GM12878 (cell line): Measurements from ENCODE around the gene XPC. TPM values are rescaled to one million over a fixed set of nuclear protein-coding genes. Genes with fewer than 3 reads are reported as not detected.

Experiments used
- ATAC-seq: fragments of 200-7000 bp; cut with Tn5 transposase; 3 replicates; pipeline ENCODE4 v1.9.1; 2020; ENCODE audit warnings: mild to moderate bottlenecking, moderate library complexity
- BruUV-seq: library from RNA; stranded (reverse); fragments of 400-500 nt; replicated peaks from 2 replicates; lab custom pipeline; 2021; lab: Mats Ljungman, UMichigan
- CTCF ChIA-PET: fragments of 300-600 bp; sonication (Branson Sonifier 250); formaldehyde crosslinking; extraction: SDS; loops from one replicate; lab custom pipeline; 2021; ENCODE audit warnings: inconsistent platforms; lab: Yijun Ruan, JAX
- POLR2A ChIA-PET: fragments of 350-600 bp; formaldehyde crosslinking; extraction: SDS; loops from one replicate; lab custom pipeline; 2021; ENCODE audit warnings: inconsistent platforms; lab: Charles Lee
- RAD21 ChIA-PET: fragments of 300-600 bp; sonication (Branson Sonifier 250); formaldehyde crosslinking; loops from one replicate; lab custom pipeline; 2023; ENCODE audit warnings: antibody characterized with exemption; ENCODE audit not compliant: unreplicated experiment; lab: Charles Lee
- SMC1A ChIA-PET: fragments of 300-600 bp; sonication (Branson Sonifier 250); formaldehyde crosslinking; loops from one replicate; lab custom pipeline; 2023; ENCODE audit not compliant: unreplicated experiment, uncharacterized antibody; lab: Charles Lee
- DNase-seq: peaks from one replicate; pipeline ENCODE4 v3.0.0-alpha.2; 2011; ENCODE audit warnings: low read depth, low spot score
- FAIRE-seq: peaks from 3 replicates; lab custom pipeline; 2011; peaks lifted over from hg19 to GRCh38; lab: Jason Lieb, UNC
- H2AFZ ChIP-seq: 2 replicates; pipeline ENCODE4 v1.6.0; 2011; ENCODE audit warnings: low read depth, low read length, control low read depth; ENCODE audit not compliant: control insufficient read depth
- H3K27ac ChIP-seq: 2 replicates; pipeline ENCODE4 v1.5.1; 2011; ENCODE audit warnings: control low read depth; ENCODE audit not compliant: control insufficient read depth, insufficient read depth
- H3K27me3 ChIP-seq, 2 experiments: replicated peaks in 1 of 2; 2 replicates each; pipeline versions ENCODE4 v1.6.0 to v1.6.1; 2011; ENCODE audit warnings: low read length in 1 of 2; ENCODE audit not compliant: control insufficient read depth in 2 of 2, insufficient read depth in 2 of 2
- H3K36me3 ChIP-seq, 2 experiments: 2 replicates each; pipeline ENCODE4 v1.5.1; 2011; ENCODE audit warnings: low read length in 1 of 2; ENCODE audit not compliant: control insufficient read depth in 2 of 2, insufficient read depth in 2 of 2
- H3K4me1 ChIP-seq: 2 replicates; pipeline ENCODE4 v1.6.1; 2011; ENCODE audit warnings: mild to moderate bottlenecking, low read length, moderate library complexity, mixed read lengths; ENCODE audit not compliant: control insufficient read depth, insufficient read depth
- H3K4me2 ChIP-seq: 2 replicates; pipeline ENCODE4 v1.6.0; 2011; ENCODE audit warnings: control low read depth; ENCODE audit not compliant: control insufficient read depth, insufficient read depth
- H3K4me3 ChIP-seq: fragments of 200-600 bp; sonication (generic); 2 replicates; pipeline ENCODE4 v1.5.1; 2016
- H3K79me2 ChIP-seq: 2 replicates; pipeline ENCODE4 v1.6.0; 2011; ENCODE audit warnings: low read length; ENCODE audit not compliant: control insufficient read depth, insufficient read depth
- H3K9ac ChIP-seq: 2 replicates; pipeline ENCODE4 v1.8.0; 2011; ENCODE audit warnings: low read length, control low read depth, mixed read lengths; ENCODE audit not compliant: control insufficient read depth, insufficient read depth
- H3K9me3 ChIP-seq: replicated peaks from 3 replicates; pipeline ENCODE4 v1.5.1; 2011; ENCODE audit warnings: mild to moderate bottlenecking, low read length; ENCODE audit not compliant: control insufficient read depth, insufficient read depth
- H4K20me1 ChIP-seq: 2 replicates; pipeline ENCODE4 v1.6.0; 2011; ENCODE audit not compliant: control insufficient read depth, insufficient read depth
- ASH2L ChIP-seq: fragments of 300-600, 200-600 bp; sonication (generic); IDR thresholded peaks from 2 replicates; pipeline ENCODE4 v1.6.1; 2017; ENCODE audit warnings: low read depth, mild to moderate bottlenecking, borderline replicate concordance
- ATF7 ChIP-seq: fragments of 450-650 bp; IDR thresholded peaks from 2 replicates; pipeline ENCODE4 v1.6.1; 2016; ENCODE audit warnings: low read depth, mild to moderate bottlenecking
- CBFB ChIP-seq: IDR thresholded peaks from 2 replicates; pipeline ENCODE4 v1.6.1; 2016; ENCODE audit warnings: antibody characterized with exemption, low read depth
- E2F4 ChIP-seq: IDR thresholded peaks from 2 replicates; pipeline ENCODE4 v1.6.1; 2012; ENCODE audit warnings: low read depth, low read length, improper control_type of control experiment
- FOS ChIP-seq: IDR thresholded peaks from 3 replicates; pipeline ENCODE4 v1.6.1; 2011; ENCODE audit warnings: borderline replicate concordance; ENCODE audit not compliant: insufficient read length; ENCODE audit errors: extremely low read depth
- HSF1 ChIP-seq: fragments of 150-350 bp; IDR thresholded peaks from 2 replicates; pipeline ENCODE4 v1.6.1; 2014; ENCODE audit warnings: mild to moderate bottlenecking, low read depth, low read length
- IRF3 ChIP-seq: fragments of 450-650 bp; IDR thresholded peaks from 2 replicates; pipeline ENCODE4 v1.6.1; 2014; ENCODE audit warnings: mild to moderate bottlenecking
- MEF2A ChIP-seq: IDR thresholded peaks from 2 replicates; pipeline ENCODE4 v1.6.1; 2011; ENCODE audit warnings: low read depth, mild to moderate bottlenecking, low read length, moderate library complexity; ENCODE audit not compliant: insufficient read depth
- MEF2B ChIP-seq: fragments of 450-650 bp; IDR thresholded peaks from 2 replicates; pipeline ENCODE4 v1.6.1; 2018; ENCODE audit warnings: mild to moderate bottlenecking, moderate library complexity; ENCODE audit not compliant: partially characterized antibody, poor library complexity, severe bottlenecking
- NFXL1 ChIP-seq: fragments of 450-650 bp; IDR thresholded peaks from 2 replicates; pipeline ENCODE4 v1.6.1; 2017; ENCODE audit warnings: antibody characterized with exemption, mild to moderate bottlenecking, borderline replicate concordance
- PBX3 ChIP-seq: IDR thresholded peaks from 2 replicates; pipeline ENCODE4 v1.6.1; 2011; ENCODE audit warnings: mild to moderate bottlenecking, low read depth, low read length, moderate library complexity; ENCODE audit not compliant: insufficient replicate concordance
- POU2F2 ChIP-seq: IDR thresholded peaks from 3 replicates; pipeline ENCODE4 v1.6.1; 2011; ENCODE audit warnings: low read depth, mild to moderate bottlenecking, low read length, borderline replicate concordance
- RCOR1 ChIP-seq: conservative IDR thresholded peaks from 2 replicates; pipeline ENCODE4 v1.6.1; 2012; ENCODE audit warnings: low read depth, low read length, improper control_type of control experiment
- SMAD1 ChIP-seq: fragments of 450-650 bp; IDR thresholded peaks from 2 replicates; pipeline ENCODE4 v1.6.1; 2018; ENCODE audit warnings: mild to moderate bottlenecking, low read depth; ENCODE audit not compliant: partially characterized antibody
- TCF12 ChIP-seq: IDR thresholded peaks from 2 replicates; pipeline ENCODE4 v1.6.1; 2011; ENCODE audit warnings: low read depth, mild to moderate bottlenecking, low read length
- TCF3 ChIP-seq: IDR thresholded peaks from 2 replicates; pipeline ENCODE4 v1.6.1; 2012; ENCODE audit warnings: low read depth, mild to moderate bottlenecking, low read length, borderline replicate concordance; ENCODE audit not compliant: insufficient read depth
- USF2 ChIP-seq: IDR thresholded peaks from 2 replicates; pipeline ENCODE4 v1.6.1; 2011; ENCODE audit warnings: low read depth, low read length, improper control_type of control experiment, borderline replicate concordance
- WGBS: methylation state at CpG from one replicate; pipeline ENCODE4 v1.1.6; 2016; ENCODE audit warnings: low lambda C conversion rate; ENCODE audit not compliant: insufficient replicate concordance, insufficient coverage; ENCODE audit errors: missing lambda C conversion rate; 5-methylcytosine and 5-hydroxymethylcytosine counted together
- in situ Hi-C: fragments of 300-500 bp; cut with MboI; formaldehyde crosslinking; loops from 9 replicates; pipeline ENCODE4 v1.14.3; 2018; ENCODE audit warnings: mixed read lengths
- intact Hi-C: fragments of 100-400 bp; cut with micrococcal nuclease; formaldehyde crosslinking; loops from one replicate; pipeline ENCODE4 v1.14.2; 2022; ENCODE audit not compliant: unreplicated experiment
- polyA plus RNA-seq, 11 experiments: library from polyadenylated mRNA; depleted of rRNA in 4 of 11; unstranded in 6 of 11; stranded (reverse) in 5 of 11; fragments of >200 nt; fragmentation: Nextera tagmentation in 4 of 11; fragmentation: Illumina TruSeq in 1 of 11; extraction: Ambion mirVana in 4 of 11; extraction: Trizol in 1 of 11; gene quantifications; 1 replicate in 1 of 11; 2 replicates in 10 of 11; pipeline versions ENCODE4 v1.2.1 to v1.2.3, GENCODE V29; 2011 to 2016; ENCODE audit warnings: inconsistent platforms in 2 of 11, missing spikeins in 2 of 11, low read depth in 1 of 11
- total RNA-seq, 4 experiments: library from RNA; depleted of rRNA in 3 of 4; stranded (reverse); fragments of >200 nt in 3 of 4; fragmentation: Illumina TruSeq in 1 of 4; extraction: Trizol in 1 of 4; gene quantifications; 2 replicates each; pipeline versions ENCODE4 v1.2.1 to v1.2.3, GENCODE V29; 2013 to 2021

Gene XPC
- total and polyA plus RNA-seq, 10 of the 15 experiments (the other 5 are each of a cell fraction or from before 2014, with no cell fraction given), result 4.0 to 48.3 (median 29.8) TPM

GRCh38 chr3:14162178-14162577 is 16.2 kb downstream of the XPC start:
- SMC1A ChIA-PET, result no interaction called here
- FAIRE-seq, result no peak
- no TSS peak for BruUV-seq
- no peaks in the 10 kb centered on the region for H3K4me1 ChIP-seq
- intact Hi-C loops, result no loop called here
- DNase-seq, result no peak
- H3K27me3 ChIP-seq, result no peaks in the 10 kb centered on the region
- no peak overlapping the region for H3K9ac ChIP-seq
- CTCF ChIA-PET, result interaction anchor here (1.6 kb wide), 1 partner anchor 13 kb away, joined by 3 read pairs; no protein-coding TSS in a partner anchor
- WGBS, result 100% methylated on average over 2 of the region's 2 CpGs
- H3K36me3 ChIP-seq, result peaks cover 12 to 42% of the 10 kb centered on the region in 2 experiments
- POLR2A ChIA-PET, result no interaction called here
- TF ChIP-seq CBFB, result no peak
- no peak for TF ChIP-seq POU2F2
- TF ChIP-seq MEF2B, result no peak
- TF ChIP-seq TCF12, result no peak
- TF ChIP-seq ATF7, result no peak
- TF ChIP-seq ASH2L, result no peak
- TF ChIP-seq PBX3, result no peak
- no peak for TF ChIP-seq NFXL1
- no peak for TF ChIP-seq FOS
- TF ChIP-seq TCF3, result no peak
- no peak for TF ChIP-seq MEF2A
- no peak for TF ChIP-seq IRF3
- no peak for TF ChIP-seq HSF1
- no peak for TF ChIP-seq SMAD1
- no peak for TF ChIP-seq USF2
- no peak for TF ChIP-seq E2F4
- no peak for TF ChIP-seq RCOR1
- H2AFZ ChIP-seq, result no peak overlapping the region
- H3K27ac ChIP-seq, result no peak overlapping the region
- H3K4me2 ChIP-seq, result no peak overlapping the region
- no peak for ATAC-seq
- in situ Hi-C loops, result no loop called here
- RAD21 ChIA-PET, result no interaction called here
- peaks cover 9% of the 10 kb centered on the region; the same call in 2 of the 3 replicates for H3K9me3 ChIP-seq
- no peaks in the 10 kb centered on the region for H4K20me1 ChIP-seq
- H3K4me3 ChIP-seq, result no peak overlapping the region
- no peaks in the 10 kb centered on the region for H3K79me2 ChIP-seq
